IPS DF 19.7 (cell line): ENCODE data around the gene SLC6A13.
"Not testable (repeated sequence)": the region's sequence is repeated elsewhere in the genome, so short reads cannot be mapped to it uniquely, and the experiment has no call there.

Experiments used
- DNase-seq: peaks from one replicate; pipeline ENCODE4 v3.0.0-alpha.2; 2013; ENCODE audit warnings: low read depth, low spot score

The SLC6A13 gene

DNA sequence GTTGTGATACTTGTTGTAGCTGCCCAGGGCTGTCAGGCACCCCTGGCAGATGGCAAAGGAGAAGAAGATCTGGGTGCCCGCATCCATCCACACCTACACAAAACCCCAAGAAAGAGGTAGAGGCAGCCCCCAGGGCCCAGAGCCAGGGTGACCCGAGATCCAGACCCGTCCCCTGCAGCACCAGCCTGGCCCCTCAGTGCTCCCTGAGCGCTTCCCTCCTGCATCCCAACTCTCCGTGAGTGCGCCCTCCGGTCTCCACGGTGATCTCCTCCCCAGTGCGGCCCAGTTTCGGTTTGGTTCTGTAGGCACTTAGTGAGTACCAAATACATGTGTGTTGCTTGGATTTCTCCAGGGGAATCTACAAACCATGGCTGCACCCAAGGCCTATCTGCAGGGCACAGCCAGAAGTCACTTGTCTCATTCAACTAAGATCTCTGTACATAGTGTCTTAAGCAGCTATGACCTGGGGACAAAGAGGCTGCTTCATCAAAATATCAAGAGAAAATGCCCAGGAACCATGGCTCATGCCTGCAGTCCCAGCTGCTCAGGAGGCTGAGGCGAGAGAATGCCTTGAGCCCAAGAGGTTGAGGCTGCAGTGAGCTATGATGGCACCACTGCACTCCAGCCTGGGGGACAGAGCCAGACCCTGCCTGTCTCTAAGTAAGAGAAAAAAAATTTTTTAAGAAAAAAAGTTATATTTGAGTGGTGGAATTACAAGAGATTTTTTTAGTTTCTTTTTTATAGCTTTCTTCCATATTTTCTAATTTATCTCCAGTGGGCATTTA is 64.5 kb downstream of the SLC6A13 start:
- no peak for DNase-seq

DNA sequence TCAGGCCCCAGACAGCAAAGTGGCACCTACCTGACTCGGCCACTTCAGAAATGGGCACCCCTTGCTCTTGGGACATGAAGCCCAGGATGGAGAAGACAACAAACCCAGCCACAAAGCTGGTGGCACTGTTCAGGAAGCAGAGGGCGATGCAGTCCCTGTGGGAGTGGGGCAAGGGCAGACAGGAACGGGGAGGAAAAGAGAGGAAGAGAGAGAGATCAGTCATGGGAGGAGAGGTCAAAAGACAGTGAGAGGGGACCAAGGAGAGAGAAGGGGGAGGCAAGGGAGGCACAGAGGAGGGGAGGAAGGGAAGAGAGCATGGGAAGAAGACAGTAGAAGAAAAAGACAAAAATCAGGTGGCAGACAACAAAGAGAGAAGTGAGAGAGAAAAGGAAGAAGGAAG is 65.3 kb downstream of the SLC6A13 start:
- DNase-seq, result no peak

DNA sequence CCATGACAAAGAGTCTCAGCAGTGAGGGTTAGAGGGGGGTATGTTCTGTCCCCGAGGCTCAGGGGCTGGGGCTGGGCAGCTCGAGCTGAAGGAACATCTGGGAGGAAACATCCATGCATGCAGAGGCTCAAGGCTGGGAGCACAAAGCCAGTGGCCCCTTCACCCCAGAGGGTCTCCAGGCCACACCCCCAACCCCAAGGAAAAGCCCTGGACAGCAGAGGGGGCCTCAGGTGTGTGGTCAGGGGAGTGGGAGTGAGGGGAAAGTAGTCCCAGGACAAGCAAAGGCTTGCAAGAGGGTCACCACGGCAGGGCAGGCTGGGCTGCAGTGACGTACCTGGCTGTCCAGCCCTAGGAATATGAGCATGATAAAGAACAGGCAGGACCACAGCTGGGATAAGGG is 66.2 kb downstream of the SLC6A13 start:
- DNase-seq, result no peak

DNA sequence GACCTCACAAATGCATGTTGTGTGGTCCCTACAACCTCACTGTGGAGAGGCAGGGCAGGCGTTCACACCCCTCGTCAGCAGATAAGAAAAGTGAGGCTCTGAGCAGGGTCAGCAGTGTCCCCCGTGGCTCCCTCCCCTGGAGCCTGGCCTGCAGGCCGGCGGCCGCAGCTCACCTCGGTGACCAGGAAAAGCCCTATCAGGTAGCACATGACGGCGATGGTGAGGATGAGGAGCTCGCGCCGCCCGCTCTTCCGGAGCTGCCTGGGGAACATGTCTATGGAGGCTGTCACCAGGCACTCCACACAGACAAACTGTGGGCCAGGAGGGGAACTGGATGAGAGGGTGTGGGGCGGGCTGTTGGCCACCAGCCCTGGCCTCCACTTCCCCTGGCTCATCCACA is 66.7 kb downstream of the SLC6A13 start:
- DNase-seq, result no peak

DNA sequence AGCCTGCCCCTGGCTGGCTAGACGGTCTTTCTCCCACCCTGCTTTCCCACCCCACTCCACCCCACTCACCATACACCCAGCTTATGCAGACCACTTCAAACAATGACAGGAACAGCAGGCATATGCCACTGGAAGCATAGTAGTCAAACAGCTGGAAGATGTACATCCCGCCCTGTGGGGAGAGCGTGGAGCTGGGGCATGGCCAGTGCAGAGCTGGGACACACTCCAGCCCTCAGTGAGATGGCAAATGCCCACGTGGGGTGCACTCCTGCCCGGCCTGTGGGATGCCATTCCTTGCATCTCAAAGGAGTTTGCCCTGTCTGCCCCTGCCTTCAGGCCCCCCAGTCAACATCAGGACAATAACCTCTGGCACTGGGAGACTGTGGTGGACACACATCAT is 67.5 kb downstream of the SLC6A13 start:
- DNase-seq, result no peak

DNA sequence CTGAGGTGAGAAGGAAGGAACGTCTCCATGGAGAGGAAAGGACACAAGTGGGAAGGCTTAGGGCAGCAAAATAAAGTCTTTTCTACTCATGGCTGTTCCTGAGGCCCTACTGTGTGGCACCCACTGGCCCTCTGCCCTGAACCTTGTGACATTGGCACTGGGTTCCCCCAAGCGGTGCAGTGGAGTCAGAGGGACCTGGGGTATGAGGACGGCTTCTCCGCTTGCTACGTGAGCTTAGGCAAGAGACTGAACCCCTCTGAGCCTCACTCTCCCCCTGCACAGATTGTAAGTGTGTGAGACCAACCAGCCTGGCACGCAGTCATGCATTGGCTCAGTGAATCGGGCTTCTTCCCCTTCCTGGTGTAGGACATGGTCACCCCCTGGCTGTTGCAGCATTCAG is 68.4 kb downstream of the SLC6A13 start:
- no peak for DNase-seq

DNA sequence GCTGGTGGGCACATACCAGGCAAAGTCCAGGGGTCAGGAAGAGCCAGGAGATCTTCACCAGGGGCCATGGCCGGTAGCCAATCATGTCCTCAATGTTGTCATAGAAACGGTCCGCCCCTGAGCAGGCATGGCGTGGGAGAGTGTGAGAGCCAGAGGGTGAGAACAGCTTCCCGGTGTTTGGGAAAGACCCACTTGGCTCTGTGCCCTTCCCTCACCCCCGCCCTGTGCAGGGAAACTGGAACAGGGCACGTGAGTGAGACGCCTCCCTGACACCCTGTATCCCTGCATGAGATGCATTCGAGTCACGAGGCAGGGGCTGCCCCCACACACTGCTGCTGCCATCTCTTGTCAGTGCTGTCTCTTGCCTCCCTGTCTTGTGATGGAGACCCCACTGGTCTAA is 69.4 kb downstream of the SLC6A13 start:
- no peak for DNase-seq

DNA sequence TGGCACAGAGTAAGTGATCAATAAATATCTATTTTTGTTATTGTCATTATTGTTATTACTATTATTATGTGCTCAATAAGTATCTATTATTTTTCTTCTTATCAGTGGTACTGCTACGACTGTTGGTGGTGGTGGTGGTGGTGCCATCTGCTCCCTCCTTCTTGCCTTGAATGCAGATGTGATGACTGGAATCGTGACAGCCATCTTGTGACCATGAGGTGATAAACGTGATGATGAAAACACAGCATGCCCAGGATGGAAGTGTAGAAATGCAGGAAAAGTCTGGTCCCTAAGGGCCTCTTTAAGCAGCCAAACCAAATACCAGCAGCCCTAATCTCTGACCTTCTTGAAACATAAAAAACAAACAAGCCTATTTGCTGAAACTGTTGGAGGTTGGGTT is 71.1 kb downstream of the SLC6A13 start:
- no peak for DNase-seq

DNA sequence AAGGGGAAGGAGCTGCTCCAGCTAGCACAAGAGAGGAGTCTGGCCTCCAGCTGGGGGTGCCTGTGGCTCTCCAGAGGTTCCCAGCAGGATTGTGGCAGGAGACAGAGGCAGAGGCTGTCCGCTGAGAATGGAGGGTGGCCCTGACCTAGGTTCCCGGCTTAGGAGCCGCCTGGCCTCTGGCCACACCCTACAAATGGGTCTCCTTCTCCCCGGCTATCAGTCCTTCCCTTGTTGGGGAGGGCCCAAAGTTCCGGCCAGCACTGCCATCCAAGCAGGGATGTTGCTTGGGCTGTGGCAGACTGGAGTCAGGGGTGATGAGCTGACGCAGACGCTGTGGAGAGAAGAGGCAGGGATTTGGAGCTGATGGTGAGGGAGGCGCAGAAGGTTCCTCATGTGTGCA is 71.8 kb downstream of the SLC6A13 start:
- no peak for DNase-seq

DNA sequence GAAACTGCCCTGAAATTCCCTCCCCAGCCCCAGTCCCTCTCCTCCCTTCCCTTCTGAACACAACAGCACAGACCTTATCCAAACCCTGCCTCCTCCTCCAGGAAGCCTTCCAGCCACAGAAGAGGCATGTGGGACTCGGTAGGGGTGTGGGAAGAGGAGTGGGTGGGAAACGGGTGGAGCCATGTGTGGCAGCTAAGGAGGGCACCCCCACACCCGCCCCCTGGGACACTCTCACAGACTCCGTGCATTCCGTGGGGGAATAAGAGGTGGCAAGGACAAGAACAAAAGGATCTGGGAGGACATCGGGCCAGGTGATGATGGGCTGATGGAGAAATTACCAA is 73.0 kb downstream of the SLC6A13 start:
- DNase-seq, result no peak

DNA sequence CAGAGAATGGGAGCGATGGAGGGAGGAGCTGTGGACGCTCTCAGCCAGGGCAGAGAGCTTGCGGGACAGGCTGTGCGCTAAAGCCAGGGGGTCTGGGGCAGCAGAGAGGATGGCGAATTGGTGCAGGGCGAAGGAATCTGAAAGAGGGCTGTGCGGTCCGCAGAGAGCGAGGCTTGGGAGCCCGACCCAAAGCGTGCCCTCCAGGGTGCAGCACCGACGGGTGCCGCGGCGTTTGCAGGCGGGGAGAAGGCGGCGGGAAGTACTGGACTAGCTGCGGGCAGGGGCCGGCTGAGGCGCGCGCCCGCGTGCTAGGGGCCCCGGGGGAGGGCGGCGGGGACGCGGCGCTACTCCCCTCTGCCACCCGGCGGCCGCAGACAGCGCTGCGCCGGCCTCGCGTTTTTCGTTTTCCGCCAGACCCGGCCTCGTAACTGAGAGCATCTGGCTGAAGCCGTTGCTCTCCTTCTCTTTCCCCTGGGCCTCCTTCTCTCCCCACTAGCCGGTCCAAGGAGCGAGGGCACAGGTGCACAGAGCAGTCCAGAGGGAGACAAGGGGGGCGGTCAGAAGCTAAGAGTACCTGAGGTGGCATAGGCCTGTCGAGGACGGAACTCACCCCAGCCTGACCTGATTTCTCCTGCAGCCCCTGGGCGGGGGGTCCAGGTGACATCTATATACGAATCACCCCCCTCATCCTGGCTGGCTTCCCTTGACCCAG is 73.6 kb downstream of the SLC6A13 start:
- DNase-seq, result no peak

DNA sequence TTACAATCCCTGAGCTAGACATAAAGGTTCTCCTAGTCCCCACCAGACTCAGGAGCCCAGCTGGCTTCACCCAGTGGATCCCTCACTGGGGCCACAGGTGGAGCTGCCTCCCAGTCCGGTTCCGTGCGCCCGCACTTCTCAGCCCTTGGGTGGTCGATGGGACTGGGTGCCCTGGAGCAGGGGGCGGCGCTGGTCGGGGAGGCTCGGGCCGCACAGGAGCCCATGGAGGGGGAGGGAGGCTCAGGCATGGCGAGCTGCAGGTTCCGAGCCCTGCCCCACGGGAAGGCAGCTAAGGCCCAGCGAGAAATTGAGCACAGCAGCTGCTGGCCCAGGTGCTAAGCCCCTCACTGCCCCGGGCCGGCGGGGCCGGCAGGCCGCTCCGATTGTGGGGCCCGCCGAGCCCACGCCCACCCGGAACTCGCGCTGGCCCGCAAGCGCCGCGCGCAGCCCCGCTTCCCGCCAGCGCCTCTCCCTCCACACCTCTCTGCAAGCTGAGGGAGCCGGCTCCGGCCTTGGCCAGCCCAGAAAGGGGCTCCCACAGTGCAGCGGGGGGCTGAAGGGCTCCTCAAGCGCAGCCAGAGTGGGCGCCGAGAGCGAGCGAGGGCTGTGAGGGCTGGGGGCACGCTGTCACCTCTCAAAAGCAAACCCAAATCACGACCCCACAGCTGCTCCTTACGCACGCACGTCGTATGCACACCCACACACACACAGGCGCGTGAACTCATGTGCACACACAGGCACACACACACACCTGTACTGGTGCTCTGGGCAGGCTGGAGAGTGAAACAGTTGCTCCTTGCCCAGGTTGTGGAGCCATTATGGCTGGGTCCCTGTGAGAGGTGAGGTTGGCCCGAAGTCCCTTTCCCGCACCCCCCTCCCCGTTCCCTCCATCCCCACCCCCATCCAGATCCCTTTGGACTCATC is 74.4 kb downstream of the SLC6A13 start:
- DNase-seq, result not testable (repeated sequence)

DNA sequence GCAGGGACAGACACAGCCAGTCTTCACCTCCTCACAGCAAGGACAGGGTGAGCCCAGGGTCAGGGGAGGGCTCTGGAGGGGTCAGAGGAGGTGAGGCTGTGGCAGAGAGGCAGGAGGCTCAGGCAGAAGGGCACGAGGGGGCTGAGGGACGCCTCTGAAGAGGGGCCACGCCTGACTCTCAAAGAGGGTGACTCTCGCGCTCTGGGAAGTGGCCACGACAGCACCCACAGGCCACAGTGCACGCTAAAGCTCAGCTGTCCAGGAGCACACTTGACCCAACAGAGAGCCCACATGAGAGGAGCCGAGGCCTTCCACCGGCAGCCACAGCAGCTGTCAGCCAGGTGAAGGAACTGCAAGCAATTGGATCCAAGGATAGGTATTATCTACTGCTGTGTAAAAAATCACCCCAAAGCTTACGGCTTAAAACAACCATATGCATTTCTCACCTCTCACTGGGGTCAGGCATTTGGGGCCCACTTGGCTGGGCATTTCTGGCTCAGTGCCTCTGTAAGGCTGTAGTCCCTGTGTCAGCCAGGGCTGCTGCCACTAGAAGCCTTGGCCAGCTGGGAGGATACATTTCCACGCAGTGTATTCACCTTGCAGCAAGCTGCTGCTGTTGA is 76.5 kb downstream of the SLC6A13 start:
- DNase-seq, result no peak

DNA sequence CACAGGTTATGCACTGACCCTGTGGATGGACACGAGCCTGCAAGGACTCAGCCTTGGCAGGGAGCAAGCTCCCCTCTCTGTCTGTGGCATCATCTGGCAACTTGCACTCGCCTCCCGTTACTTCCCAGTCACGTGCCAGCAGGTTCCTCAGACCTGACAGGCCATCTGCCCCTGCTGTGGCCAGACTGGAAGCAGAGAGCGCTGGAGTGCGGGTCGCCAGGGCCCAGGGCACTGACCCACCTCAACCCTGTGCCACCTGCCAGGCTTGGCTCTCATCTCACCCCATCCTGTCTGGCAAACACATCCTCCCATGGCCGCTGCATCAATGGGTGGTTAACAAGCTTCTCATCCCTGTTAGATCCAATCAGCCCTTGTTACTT is 77.1 kb downstream of the SLC6A13 start:
- DNase-seq, result no peak

DNA sequence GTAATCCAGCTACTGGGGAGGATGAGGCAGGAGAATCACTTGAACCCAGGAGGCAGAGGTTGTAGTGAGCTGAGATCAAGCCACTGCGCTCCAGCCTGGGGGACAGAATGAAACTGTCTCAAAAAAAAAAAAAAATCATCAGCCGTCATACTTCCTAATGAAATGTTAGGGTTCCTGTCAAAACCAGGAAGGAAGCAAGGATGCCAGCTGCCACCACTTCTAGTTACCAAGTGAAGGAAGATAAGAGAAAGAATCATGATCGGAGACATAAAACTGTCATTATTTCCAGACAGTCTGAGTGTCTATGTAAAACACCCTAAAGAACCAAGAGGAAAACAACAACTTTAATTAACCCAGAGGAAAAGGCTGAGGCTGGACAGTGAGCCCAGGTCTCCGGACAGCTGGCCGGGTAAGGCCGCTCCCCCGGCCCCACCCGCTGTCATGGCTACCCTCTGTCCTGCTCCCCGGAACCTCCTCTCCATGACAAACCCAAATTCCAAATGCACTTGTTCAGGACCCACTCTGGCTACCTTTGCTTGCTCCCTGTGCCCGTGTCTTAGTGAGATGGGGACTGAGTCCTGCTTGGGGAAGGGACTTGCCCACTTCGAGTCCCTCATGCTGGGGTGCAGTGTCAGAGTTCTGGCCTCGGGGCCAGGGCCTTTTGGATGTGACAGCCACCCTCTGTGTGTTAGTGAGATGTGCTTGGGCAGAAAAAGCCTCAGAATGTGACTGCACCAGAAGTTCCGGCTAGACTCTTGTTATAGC is 77.6 kb downstream of the SLC6A13 start:
- no peak for DNase-seq

DNA sequence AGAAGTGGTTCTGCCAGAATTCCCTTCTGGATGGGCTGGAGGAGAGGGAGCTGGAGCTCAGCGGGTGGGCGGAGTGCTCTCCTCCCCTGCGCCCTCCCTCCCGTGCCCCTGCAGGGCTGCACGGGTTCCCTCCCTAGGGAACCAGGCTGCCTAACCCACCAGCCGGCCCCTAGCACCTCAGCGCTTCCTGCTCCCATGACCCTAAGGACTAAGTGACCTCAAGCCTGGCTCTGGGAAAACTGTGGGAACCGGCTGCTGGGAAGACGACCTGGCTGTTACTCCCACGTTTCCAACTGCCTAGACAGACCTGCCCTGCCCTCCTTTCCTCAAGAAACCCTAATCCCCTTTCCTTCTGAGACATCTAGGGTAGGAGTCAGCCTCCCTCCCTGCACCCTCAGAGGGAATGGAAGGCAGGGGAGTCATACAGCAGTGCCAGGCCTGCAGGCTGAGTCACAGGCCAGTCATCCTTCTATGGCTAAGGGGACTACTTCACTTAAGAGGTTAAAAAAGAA is 80.2 kb downstream of the SLC6A13 start:
- DNase-seq, result no peak

DNA sequence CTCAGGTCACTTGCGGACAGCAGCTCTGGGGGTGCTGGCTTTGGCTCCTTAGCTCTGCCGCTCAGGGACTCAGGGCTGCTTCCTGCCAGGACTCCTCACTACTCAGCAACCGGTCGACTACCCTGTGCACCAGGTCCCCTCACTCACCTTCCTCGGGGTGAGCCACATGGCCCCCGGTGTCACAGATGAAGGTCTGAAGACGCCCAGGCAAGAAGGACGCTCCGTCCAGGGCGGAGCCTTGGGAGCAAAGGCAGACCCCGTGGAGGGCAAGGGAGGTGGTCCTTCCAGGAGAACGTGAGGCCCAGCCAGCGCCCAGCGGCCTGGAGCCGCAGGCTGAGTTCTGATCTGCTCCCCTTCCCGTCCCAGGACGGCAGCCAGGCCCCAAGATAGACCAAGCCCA is 80.7 kb downstream of the SLC6A13 start:
- no peak for DNase-seq

DNA sequence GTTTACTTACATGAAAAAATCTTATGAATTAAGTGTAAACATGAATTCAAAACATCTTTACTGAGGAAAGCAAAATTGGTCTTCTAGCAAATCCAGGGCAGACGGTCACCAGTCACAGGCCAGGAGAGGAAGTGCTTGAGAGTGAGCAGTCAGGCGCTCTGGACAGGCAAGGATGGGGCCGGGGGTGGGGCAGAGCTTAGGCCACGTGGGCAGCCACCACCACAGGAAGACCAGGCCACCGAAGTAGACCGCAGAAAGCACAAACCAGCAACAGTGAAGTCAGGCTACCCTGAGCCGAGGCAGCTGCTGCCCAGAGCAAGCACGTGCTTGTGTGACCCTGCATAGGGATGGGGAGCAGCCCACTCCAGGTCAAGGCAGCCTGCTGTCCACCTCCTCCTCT is 82.2 kb downstream of the SLC6A13 start:
- DNase-seq, result no peak

DNA sequence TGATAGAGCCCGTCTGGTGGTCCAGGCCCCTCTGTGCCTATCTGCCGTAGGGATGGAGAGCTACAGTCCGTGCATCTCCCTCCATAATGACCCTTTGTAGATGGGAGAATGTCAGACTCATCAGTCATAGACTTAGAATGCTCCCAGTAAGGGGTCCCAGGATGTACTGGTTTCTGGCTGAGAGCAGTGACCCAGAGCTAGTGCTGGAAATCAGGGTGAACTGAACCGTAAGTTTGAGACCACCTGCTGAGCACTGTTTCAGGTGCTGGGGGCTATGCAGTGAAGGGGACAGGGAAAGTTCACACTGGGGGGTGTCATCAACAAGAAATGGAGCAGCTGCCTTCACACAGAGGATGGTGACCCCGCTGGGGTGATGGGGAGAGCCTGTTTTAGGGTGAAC is 82.8 kb downstream of the SLC6A13 start:
- DNase-seq, result no peak

DNA sequence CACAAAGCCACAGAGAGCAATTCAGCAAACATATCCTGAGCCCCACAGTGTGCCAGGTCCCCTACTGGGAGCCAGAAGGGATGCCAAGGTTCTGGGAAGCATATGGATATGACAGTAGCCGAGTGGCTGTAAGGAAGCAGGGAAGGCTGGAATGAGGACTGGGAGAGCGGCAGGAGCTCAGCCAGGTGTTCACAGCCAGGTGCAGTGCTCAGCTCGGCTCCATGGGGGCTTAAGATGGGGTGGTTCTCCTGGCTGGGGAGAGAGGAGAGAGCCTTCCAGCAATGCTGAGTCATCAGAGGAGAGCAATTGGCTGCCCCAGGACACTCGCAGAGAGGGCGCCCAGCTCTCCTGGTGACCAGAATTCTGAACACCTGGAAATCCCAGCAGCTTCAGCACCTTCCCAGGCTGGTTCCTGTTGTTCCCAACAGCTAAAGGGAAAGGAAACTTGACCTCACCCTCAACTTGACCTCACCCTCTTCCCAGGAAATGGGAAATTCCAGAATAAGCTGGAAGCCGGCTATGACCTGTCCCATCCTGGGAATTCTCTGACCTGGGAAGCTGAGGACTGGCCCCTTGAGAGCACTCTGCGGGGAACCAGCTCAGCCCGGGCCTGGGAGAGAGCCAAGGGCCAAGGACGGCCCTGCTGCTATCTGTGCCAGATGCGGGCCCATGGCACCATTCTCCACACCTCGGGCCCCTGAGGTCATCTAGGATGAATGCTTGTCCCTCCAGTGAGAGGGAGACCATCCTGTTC is 83.3 kb downstream of the SLC6A13 start:
- DNase-seq, result no peak

DNA sequence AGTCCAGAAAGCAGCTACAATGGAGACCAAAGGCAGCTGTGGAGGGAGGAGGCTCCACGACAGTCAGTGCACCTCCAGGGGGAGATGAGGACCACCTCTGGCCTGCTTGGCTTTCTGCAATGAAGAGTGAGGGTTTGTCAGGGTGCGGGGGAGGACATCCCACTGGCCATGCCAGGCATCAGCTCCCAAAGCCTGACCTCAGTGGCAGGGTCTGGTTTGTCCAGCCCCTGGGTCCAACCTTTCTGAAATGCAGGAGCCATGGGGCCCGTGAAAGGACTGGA is 83.9 kb downstream of the SLC6A13 start:
- no peak for DNase-seq
